GM19397 (cell line): ENCODE results near the gene NNT.
"Not testable (repeated sequence)": the region's sequence is repeated elsewhere in the genome, so short reads cannot be mapped to it uniquely, and the experiment has no call there.

Experiments used
- ATAC-seq: cut with Tn5 transposase; IDR thresholded peaks from one replicate; pipeline ENCODE4 v1.9.1; 2021; ENCODE audit warnings: mild to moderate bottlenecking, moderate library complexity; ENCODE audit not compliant: unreplicated experiment

The NNT gene

DNA sequence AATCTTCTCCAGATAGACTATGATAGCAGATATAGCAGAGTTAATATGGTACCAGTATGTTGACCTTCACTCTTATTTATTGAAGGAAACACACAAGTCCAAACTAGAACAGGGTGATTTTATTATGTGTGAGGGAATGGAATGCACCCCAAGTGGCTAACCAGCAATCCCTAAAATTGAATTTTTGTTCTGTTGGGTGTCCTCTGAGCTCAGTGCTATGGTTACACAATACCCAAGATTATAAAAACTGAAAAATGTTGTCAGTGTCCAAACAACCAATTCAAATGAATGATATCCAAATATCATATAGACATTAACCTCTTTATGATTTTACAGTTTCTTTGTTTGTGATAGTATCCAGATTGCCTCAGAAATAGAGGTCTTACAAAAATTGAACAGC lies 60.9 kb downstream of the NNT start:
- no peak for ATAC-seq

DNA sequence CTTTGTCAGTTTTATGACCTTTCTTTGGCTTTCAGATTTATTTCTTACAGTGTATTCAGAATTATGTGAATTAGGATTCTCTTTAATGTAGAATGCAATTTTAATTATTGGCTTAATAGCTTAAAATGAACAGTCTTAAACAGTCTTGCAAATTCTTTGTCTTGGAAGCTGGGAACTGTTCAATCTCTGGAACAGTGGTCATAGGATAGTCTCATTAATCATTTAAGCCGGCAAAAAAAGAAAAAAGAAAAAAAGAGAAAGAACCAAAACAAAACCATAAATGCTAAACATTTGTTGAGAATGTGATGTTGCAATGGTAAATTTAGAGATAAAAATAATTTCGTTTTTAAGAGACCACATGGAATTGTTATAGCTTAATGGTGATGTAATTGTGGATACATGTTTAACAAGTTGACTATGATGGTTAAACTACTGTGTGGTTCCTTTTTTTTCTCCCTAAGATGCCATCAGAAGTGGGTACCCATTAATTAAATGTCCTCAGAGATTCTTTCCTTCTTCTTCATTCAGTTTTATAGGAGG lies 61.6 kb downstream of the NNT start:
- no peak for ATAC-seq

DNA sequence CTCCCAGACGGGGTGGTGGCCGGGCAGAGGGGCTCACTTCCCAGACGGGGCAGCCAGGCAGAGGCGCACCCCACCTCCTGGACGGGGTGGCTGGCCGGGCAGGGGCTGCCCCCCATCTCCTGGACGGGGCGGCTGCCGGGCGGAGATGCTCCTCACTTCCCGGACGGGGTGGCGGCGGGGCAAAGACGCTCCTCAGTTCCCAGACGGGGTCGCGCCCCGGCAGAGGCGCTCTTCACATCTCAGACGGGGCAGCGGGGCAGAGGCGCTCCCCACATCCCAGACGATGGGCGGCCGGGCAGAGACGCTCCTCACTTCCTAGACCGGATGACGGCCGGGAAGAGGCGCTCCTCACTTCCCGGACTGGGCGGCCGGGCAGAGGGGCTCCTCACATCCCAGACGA lies 62.8 kb downstream of the NNT start:
- not testable (repeated sequence) for ATAC-seq

- not testable (repeated sequence) for ATAC-seq
These were observed 63.7 kb downstream of the NNT start for GRCh38 chr5:43666728-43667127.

DNA sequence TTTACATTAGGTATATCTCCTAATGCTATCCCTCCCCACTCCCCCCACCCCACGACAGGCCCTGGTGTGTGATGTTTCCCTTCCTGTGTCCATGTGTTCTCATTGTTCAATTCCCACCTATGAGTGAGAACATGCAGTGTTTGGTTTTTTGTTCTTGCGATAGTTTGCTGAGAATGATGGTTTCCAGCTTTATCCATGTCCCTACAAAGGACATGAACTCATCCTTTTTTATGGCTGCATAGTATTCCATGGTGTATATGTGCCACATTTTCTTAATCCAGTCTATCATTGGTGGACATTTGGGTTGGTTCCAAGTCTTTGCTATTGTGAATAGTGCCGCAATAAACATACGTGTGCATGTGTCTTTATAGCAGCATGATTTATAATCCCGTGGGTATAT lies 64.4 kb downstream of the NNT start:
- ATAC-seq: not testable (repeated sequence)

- no peak for ATAC-seq
These were observed 71.6 kb downstream of the NNT start for GRCh38 chr5:43674536-43674935.

DNA sequence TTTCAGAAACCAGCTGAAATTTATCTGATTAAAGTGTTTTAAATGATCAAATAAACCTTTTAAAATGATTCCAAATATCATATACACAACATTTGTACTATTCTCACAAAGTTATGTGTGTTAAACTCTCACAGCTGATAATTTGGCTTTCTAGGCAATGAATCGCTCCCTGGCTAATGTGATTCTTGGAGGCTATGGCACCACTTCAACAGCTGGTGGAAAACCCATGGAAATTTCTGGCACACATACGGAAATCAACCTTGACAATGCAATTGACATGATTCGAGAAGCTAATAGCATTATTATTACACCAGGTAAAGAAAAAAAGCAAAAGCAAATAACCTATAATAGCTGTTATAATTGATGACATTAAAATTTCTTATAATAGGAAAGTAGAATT lies 72.4 kb downstream of the NNT start:
- ATAC-seq: no peak

GRCh38 chr5:43676083-43676840 lies 73.3 kb downstream of the NNT start:
- no peak for ATAC-seq

GRCh38 chr5:43677253-43677652 lies 74.3 kb downstream of the NNT start:
- no peak for ATAC-seq

- ATAC-seq: no peak
These were observed 76.2 kb downstream of the NNT start for GRCh38 chr5:43679214-43679613.

DNA sequence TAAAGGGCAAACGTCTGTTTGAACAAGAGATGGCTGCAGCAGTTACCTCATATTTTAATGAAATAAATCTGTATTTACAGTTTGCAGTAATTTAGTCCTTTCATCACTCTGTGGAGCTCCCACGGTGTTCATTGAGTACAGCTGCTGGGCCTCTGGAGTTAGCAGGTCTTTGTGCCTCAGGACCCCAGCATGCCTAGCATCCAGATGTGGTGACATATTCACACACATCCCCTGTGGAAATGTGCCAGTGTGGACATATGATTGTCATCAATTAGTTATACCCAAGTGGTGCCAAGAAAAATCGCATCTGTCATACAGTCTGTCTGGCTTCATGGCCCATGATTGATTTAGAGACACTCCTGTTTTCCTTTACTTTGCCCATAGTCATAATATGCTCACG lies 77.3 kb downstream of the NNT start:
- no peak for ATAC-seq

- ATAC-seq: no peak
These were observed 81.0 kb downstream of the NNT start for GRCh38 chr5:43683884-43684471.

DNA sequence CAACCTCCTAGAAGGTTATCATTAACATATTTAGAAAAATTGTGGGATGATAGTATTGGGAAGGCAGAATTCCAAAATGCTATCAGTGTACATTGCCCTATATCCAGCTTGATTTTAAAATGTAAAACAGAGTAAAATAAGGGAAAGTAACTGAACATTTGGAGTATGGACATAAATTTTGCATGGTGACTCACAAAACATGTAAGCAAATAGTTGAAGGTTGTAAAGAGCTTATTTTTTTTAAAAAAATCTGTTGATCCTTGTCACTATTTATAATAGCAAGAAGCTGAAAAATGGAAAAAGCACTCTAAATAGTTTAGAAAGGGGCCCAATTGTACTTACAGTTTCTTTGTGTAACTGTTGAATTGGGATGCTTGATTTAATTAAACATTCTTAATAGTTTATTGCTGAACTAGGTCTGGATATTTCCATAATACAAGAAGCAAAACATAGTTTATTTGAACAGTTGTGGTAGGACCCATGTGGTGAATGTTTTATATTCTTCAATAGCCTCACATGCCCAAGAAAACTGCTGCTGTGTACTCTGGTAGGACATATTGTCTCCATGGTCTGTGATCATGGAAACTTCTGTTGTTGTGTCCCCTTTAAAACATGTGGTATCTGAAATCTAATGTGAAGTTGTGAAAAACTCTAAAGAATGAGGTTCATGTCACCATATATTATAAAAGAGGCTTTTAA lies 82.4 kb downstream of the NNT start:
- ATAC-seq: no peak

DNA sequence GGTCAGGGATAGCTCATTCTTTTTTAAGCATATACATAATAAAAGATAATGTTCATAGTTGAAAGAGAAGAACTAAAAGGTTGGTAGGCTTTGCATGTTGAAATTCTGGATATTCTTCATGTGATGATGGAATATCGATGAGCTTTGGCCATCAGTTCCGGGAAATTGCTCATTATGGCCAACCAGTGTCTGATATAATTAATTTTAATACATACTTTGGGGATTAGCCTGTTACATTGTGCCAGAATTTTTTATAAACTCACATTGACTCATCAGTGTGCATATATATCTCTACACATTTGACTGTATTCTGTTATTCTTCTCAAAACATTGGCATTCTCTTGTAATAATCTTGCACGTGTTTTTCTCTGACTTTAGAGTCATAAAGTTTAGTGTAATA lies 84.3 kb downstream of the NNT start:
- ATAC-seq: no peak

- ATAC-seq: no peak
These were observed 88.3 kb downstream of the NNT start for GRCh38 chr5:43691275-43691674.

- ATAC-seq: no peak
These were observed 88.9 kb downstream of the NNT start for GRCh38 chr5:43691893-43692292.

DNA sequence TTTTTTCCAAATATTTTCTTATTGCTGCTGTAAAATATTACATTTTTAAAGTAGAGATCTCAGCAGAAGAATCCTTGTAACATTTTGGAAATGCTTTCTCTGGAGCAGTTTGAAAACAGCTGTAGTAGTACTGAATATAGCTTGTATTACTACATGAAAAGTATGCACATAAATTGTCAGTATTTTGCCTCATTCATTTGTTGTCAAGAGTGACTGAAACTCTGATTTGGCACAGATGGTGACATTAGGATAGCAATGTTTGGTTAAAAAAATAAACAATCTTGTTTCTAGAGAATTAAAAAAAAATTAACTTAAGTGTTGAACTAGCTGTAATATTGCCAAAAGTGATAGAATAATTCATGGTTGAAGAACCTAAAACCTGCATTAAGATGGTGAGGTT lies 90.4 kb downstream of the NNT start:
- ATAC-seq: no peak

DNA sequence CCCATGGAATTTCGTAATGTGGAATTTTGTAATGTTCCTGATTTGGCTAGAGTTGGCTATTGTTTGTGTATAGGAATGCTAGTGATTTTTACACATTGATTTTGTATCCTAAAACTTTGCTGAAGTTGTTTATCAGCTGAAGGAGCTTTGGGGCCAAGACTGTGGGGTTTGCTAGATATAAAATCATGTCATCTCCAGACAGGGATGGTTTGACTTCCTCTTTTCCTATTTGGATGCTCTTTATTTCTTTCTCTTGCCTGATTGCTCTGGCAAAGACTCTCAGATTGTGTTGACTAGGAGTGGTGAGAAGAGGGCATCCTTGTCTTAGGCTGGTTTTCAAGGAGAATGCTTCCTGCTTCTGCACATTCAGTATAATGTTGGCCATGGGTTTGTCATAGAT lies 91.0 kb downstream of the NNT start:
- no peak for ATAC-seq

GRCh38 chr5:43696444-43696843 lies 93.5 kb downstream of the NNT start:
- not testable (repeated sequence) for ATAC-seq

GRCh38 chr5:43699910-43700309 lies 96.9 kb downstream of the NNT start:
- no peak for ATAC-seq

GRCh38 chr5:43700601-43701000 lies 97.6 kb downstream of the NNT start:
- no peak for ATAC-seq

DNA sequence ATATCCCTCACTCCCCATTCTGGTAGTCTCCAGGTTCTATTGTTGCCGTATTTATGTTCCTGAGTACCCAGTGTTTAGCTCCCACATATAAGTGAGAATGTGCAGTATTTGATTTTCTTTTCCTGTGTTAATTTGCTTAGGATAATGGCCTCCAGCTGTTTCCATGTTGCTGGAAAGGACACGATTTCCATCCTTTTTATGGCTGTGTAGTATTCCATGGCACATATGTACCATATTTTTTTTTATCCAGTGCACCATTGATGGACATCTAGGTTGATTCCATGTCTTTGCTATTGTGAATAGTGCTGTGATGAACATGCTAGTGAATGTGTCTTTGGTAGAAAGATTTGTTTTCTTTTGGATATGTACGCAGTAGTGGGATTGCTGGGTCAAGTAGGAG lies 98.2 kb downstream of the NNT start:
- no peak for ATAC-seq
